Gastroesophageal sphincter (tissue), 4 donors: ENCODE results near the gene MARCO. TPM values are rescaled to one million over a fixed set of nuclear protein-coding genes. Genes with fewer than 3 reads are reported as not detected.

Experiments used
- ATAC-seq: fragments of 150-250 bp; one replicate; pipeline ENCODE4 v1.9.1; 2016; ENCODE audit warnings: mild to moderate bottlenecking, moderate library complexity
- H3K27ac ChIP-seq, 4 donors: fragments of 200-600 bp; sonication (generic) in 3 of 4; 1 replicate in 3 of 4; 2 replicates in 1 of 4; pipeline ENCODE4 v1.5.1; 2016 to 2019
- H3K27me3 ChIP-seq: fragments of 200-600 bp; sonication (generic); one replicate; pipeline ENCODE4 v1.5.1; 2019
- H3K36me3 ChIP-seq, 2 donors: fragments of 200-600 bp; sonication (generic); one replicate each; pipeline ENCODE4 v1.5.1; 2019; ENCODE audit warnings: control low read depth in 1 of 2
- H3K4me1 ChIP-seq, 3 donors: fragments of 200-600 bp; sonication (generic); 1 replicate in 2 of 3; 2 replicates in 1 of 3; pipeline ENCODE4 v1.5.1; 2016 to 2019; ENCODE audit warnings: control low read depth in 2 of 3
- H3K4me3 ChIP-seq, 2 donors: fragments of 200-600 bp; sonication (generic); one replicate each; pipeline ENCODE4 v1.5.1; 2019; ENCODE audit warnings: mild to moderate bottlenecking in 1 of 2, moderate library complexity in 1 of 2
- H3K9me3 ChIP-seq, 3 donors: fragments of 200-600 bp; sonication (generic); one replicate each; pipeline ENCODE4 v1.5.1; 2017 to 2019; ENCODE audit warnings: control low read depth in 2 of 3
- CTCF ChIP-seq, 4 experiments: fragments of 200-600 bp in 2 of 4; fragments of 450-650 bp in 2 of 4; sonication (generic) in 1 of 4; IDR thresholded peaks; one replicate each; pipeline ENCODE4 v1.5.1; 2017 to 2019; ENCODE audit warnings: antibody characterized with exemption in 4 of 4, mild to moderate bottlenecking in 2 of 4, moderate library complexity in 2 of 4
- EP300 ChIP-seq: sonication (generic); formaldehyde crosslinking; IDR thresholded peaks from one replicate; pipeline ENCODE4 v1.6.1; 2017; ENCODE audit warnings: antibody characterized with exemption, mild to moderate bottlenecking
- POLR2A ChIP-seq, 2 donors: fragments of 450-650 bp; IDR thresholded peaks; one replicate each; pipeline ENCODE4 v1.6.1; 2017; ENCODE audit warnings: antibody characterized with exemption in 2 of 2, mild to moderate bottlenecking in 2 of 2, moderate library complexity in 1 of 2
- POLR2AphosphoS5 ChIP-seq: sonication (generic); formaldehyde crosslinking; IDR thresholded peaks from one replicate; pipeline ENCODE4 v1.6.1; 2017; ENCODE audit warnings: antibody characterized with exemption
- WGBS, 2 donors: methylation state at CpG; one replicate each; pipeline ENCODE4 v1.1.5; 2018; ENCODE audit warnings: low coverage in 1 of 2; 5-methylcytosine and 5-hydroxymethylcytosine counted together
- total RNA-seq, 4 donors: library from RNA; depleted of rRNA; stranded (reverse); fragments of >200 nt; gene quantifications; one replicate each; pipeline ENCODE4 v1.1.0, GENCODE V29; 2016

Gene MARCO
- 10 to 100 TPM in 2 of 4 donors, 1 to 10 TPM in 2; 1.9 to 56.1 (median 24.0) TPM for total RNA-seq

GRCh38 chr2:118942031-118942430, at the start of gene MARCO:
Gene MARCO (plus strand): TSS chr2:118942194. CDS start chr2:118942301, 107 bp downstream.
- no peaks in the 10 kb centered on the region for H3K36me3 ChIP-seq
- ATAC-seq: peak; percentile 26

GRCh38 chr2:118893100-118893499, 48.9 kb upstream of the MARCO start:
- H3K27me3 ChIP-seq: peaks cover 10% of the 10 kb centered on the region
- ATAC-seq: no peak
- no peak overlapping the region for H3K27ac ChIP-seq
- TF ChIP-seq EP300: no peak
- TF ChIP-seq POLR2A (IDR thresholded peaks at IDR 0.05): no peak
- no peak for TF ChIP-seq POLR2AphosphoS5
- TF ChIP-seq CTCF (IDR thresholded peaks at IDR 0.05): no peak
- H3K4me3 ChIP-seq: no peak overlapping the region
- H3K9me3 ChIP-seq: peaks cover 0 to 31% (median 0%) of the 10 kb centered on the region in 3 donors
- 94 to 100% methylated on average over 1 to 3 of the region's 3 CpGs for WGBS, 2 donors
- H3K4me1 ChIP-seq: no peaks in the 10 kb centered on the region
- H3K36me3 ChIP-seq: no peaks in the 10 kb centered on the region

More at GRCh38 chr2:118942031-118942430, at the start of gene MARCO:
- no peaks in the 10 kb centered on the region for H3K4me1 ChIP-seq
- H3K9me3 ChIP-seq: no peaks in the 10 kb centered on the region
- WGBS, 2 donors: 56 to 61% methylated on average over 3 to 7 of the region's 7 CpGs
- peaks cover 8% of the 10 kb centered on the region for H3K27me3 ChIP-seq
- no peak within 1 kb of the TSS for H3K4me3 ChIP-seq
- TF ChIP-seq CTCF (IDR thresholded peaks at IDR 0.05) (no peak), POLR2A (IDR thresholded peaks at IDR 0.05) (no peak), POLR2AphosphoS5 (no peak), EP300 (no peak)
- no peak within 1 kb of the TSS for H3K27ac ChIP-seq

- ATAC-seq: no peak
- Histone ChIP-seq H3K27ac (no peak overlapping the region), H3K36me3 (no peaks in the 10 kb centered on the region), H3K27me3 (peaks cover 8% of the 10 kb centered on the region), H3K4me3 (no peak overlapping the region), H3K4me1 (no peaks in the 10 kb centered on the region), H3K9me3 (peaks cover 0 to 13% (median 0%) of the 10 kb centered on the region in 3 donors)
- WGBS, 2 donors: 48 to 73% methylated on average over 7 to 9 of the region's 11 CpGs
- TF ChIP-seq CTCF (IDR thresholded peaks at IDR 0.05) (no peak), POLR2AphosphoS5 (no peak), POLR2A (IDR thresholded peaks at IDR 0.05) (no peak), EP300 (no peak)
Measured at GRCh38 chr2:118902266-118903028, 39.5 kb upstream of the MARCO start.

GRCh38 chr2:118903029-118903351, 39.0 kb upstream of the MARCO start:
- 86 to 100% methylated on average over 1 to 2 of the region's 2 CpGs for WGBS, 2 donors
- H3K4me3 ChIP-seq: no peak overlapping the region
- TF ChIP-seq POLR2A (IDR thresholded peaks at IDR 0.05) (no peak), POLR2AphosphoS5 (no peak), CTCF (IDR thresholded peaks at IDR 0.05) (no peak), EP300 (no peak)
- H3K27ac ChIP-seq: no peak overlapping the region
- H3K4me1 ChIP-seq: no peaks in the 10 kb centered on the region
- no peaks in the 10 kb centered on the region for H3K36me3 ChIP-seq
- no peak for ATAC-seq
- H3K27me3 ChIP-seq: peaks cover 13% of the 10 kb centered on the region
- peaks cover 0 to 13% (median 0%) of the 10 kb centered on the region in 3 donors for H3K9me3 ChIP-seq
